Measurements from ENCODE around the gene SNED1. TPM values are rescaled to one million over a fixed set of nuclear protein-coding genes. Genes with fewer than 3 reads are reported as not detected.
A peak's percentile ranks its signal among the peaks of the same experiment; 100 is the strongest.

The SNED1 gene
- total RNA-seq, 2 experiments from 2014 or later, result 2.8 to 13.6 TPM

DNA sequence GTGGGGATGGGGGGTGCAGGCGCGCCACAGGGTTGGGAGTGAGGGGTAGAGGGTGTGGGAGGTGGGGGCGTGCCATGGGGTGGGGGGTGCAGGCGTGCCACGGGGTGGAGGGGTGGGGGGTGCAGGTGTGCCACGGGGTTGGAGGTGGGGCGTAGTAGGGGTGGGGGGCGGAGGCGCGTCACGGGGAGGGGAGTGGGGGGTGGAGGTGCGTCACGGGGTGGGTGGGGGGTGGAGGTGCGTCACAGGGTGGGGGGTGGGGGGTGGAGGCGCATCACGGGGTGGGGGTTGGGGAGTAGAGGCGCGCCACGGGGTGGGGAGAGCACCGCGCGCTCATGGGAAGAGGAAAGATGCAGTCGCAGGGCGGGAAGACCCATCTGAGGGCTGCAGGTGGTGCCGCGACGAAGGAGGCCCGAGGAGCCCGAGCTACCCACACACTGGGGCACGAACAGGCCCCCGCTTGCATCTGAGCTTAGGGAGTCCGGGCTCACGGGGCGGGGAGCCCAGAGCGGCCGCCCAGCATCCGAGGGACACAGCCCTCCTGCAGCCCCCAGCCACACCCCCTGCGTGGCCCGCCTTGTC lies 37.5 kb downstream of the SNED1 start:
- Histone ChIP-seq H3K9me3 (ENCODE audit: low read length) (no peaks in the 10 kb centered on the region), H3K4me3 (ENCODE audit: low read depth, low read length, poor library complexity, severe bottlenecking) (no peak overlapping the region), H4K20me1 (ENCODE audit: insufficient read depth, low read length) (no peaks in the 10 kb centered on the region), H3K4me1 (ENCODE audit: insufficient read depth, low read length, poor library complexity, severe bottlenecking) (peaks cover 45% of the 10 kb centered on the region), H3K79me2 (ENCODE audit: insufficient read depth, low read depth, low read length) (no peaks in the 10 kb centered on the region), H3K27ac (ENCODE audit: low read depth, low read length, poor library complexity, severe bottlenecking) (no peak overlapping the region), H2AFZ (ENCODE audit: low read length) (no peak overlapping the region), H3K9me2 (ENCODE audit: insufficient read depth, low read length) (no peaks in the 10 kb centered on the region), H3K36me3 (ENCODE audit: insufficient read depth, low read length) (no peaks in the 10 kb centered on the region), H3K4me2 (ENCODE audit: low read length) (peak overlapping the region; percentile 16; the same call in 1 of the 2 replicates)
- CTCF ChIA-PET (ENCODE audit: unreplicated experiment), result no interaction called here
- no peak for DNase-seq (ENCODE audit: low spot score)
- intact Hi-C loops (cut with micrococcal nuclease; ENCODE audit: unreplicated experiment), result no loop called here
- POLR2A ChIA-PET, result no interaction called here
- BruUV-seq (replicated peaks), result no TSS peak
- TF ChIP-seq EZH2phosphoT487 (IDR thresholded peaks at IDR 0.05; ENCODE audit: borderline replicate concordance, low read depth, low read length), result no peak
- TF ChIP-seq, protein P1, sequence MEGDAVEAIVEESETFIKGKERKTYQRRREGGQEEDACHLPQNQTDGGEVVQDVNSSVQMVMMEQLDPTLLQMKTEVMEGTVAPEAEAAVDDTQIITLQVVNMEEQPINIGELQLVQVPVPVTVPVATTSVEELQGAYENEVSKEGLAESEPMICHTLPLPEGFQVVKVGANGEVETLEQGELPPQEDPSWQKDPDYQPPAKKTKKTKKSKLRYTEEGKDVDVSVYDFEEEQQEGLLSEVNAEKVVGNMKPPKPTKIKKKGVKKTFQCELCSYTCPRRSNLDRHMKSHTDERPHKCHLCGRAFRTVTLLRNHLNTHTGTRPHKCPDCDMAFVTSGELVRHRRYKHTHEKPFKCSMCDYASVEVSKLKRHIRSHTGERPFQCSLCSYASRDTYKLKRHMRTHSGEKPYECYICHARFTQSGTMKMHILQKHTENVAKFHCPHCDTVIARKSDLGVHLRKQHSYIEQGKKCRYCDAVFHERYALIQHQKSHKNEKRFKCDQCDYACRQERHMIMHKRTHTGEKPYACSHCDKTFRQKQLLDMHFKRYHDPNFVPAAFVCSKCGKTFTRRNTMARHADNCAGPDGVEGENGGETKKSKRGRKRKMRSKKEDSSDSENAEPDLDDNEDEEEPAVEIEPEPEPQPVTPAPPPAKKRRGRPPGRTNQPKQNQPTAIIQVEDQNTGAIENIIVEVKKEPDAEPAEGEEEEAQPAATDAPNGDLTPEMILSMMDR (conservative IDR thresholded peaks at IDR 0.05; ENCODE audit: low read length), result no peak

DNA sequence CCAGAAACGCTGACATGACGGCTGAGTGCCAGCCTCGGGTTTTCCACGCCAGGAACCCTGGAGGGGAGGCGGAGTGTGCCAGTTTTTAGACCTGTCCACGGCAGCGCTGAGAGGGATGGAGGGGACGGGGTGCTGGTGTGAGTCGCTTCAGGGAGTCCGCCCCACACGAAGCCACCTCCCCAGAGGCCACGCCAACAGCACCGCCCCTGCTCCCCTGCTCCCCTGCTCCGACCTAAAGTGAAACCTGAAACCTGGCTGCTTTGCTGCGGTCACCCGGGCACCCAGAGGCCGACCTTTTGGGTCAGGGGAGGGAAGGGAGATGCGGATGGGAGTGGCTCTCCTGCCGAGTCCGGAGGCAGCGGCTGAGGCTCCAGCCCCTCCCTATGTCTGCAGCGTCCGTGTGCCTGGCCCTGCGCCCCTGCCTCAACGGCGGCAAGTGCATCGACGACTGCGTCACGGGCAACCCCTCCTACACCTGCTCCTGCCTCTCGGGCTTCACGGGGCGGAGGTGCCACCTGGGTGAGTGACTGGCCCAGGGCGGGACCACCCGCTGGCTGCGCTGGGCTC lies 38.1 kb downstream of the SNED1 start:
- Histone ChIP-seq H3K27ac (ENCODE audit: low read depth, low read length, poor library complexity, severe bottlenecking) (no peak overlapping the region), H3K36me3 (ENCODE audit: insufficient read depth, low read length) (no peaks in the 10 kb centered on the region), H3K9me3 (ENCODE audit: low read length) (no peaks in the 10 kb centered on the region), H3K4me1 (ENCODE audit: insufficient read depth, low read length, poor library complexity, severe bottlenecking) (peaks cover 51% of the 10 kb centered on the region), H2AFZ (ENCODE audit: low read length) (no peak overlapping the region), H3K4me3 (ENCODE audit: low read depth, low read length, poor library complexity, severe bottlenecking) (no peak overlapping the region), H4K20me1 (ENCODE audit: insufficient read depth, low read length) (no peaks in the 10 kb centered on the region), H3K4me2 (ENCODE audit: low read length) (peak overlapping the region; percentile 16; the same call in 1 of the 2 replicates), H3K9me2 (ENCODE audit: insufficient read depth, low read length) (no peaks in the 10 kb centered on the region), H3K79me2 (ENCODE audit: insufficient read depth, low read depth, low read length) (no peaks in the 10 kb centered on the region)
- TF ChIP-seq, protein P1 (conservative IDR thresholded peaks at IDR 0.05; ENCODE audit: low read length), result no peak
- no peak for TF ChIP-seq EZH2phosphoT487 (IDR thresholded peaks at IDR 0.05; ENCODE audit: borderline replicate concordance, low read depth, low read length)
- CTCF ChIA-PET (ENCODE audit: unreplicated experiment), result no interaction called here
- BruUV-seq (replicated peaks), result no TSS peak
- intact Hi-C loops (cut with micrococcal nuclease; ENCODE audit: unreplicated experiment), result no loop called here
- DNase-seq (ENCODE audit: low spot score), result no peak
- POLR2A ChIA-PET, result no interaction called here

DNA sequence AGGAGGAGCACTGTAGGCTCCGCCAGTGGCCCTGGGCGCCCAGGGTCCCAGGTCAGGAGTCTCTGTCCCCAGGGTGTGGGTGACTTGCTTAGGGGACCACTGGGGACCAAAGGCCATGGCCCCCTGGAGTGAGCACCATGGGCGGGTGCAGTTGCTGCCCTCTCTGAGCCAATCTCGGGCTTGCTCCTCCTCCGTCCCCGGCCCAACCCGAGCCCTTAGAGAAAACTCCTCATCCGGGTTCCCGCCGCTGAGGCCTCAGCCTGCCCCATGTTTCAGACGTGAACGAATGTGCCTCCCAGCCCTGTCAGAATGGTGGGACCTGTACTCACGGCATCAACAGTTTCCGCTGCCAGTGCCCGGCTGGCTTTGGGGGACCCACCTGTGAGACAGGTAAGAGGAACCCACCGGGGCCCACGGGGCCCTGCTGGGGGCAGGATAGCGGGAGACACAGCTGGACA lies 38.6 kb downstream of the SNED1 start:
- no TSS peak for BruUV-seq (replicated peaks)
- no peak overlapping the region for H3K27ac ChIP-seq (ENCODE audit: low read depth, low read length, poor library complexity, severe bottlenecking)
- no peaks in the 10 kb centered on the region for H3K36me3 ChIP-seq (ENCODE audit: insufficient read depth, low read length)
- CTCF ChIA-PET (ENCODE audit: unreplicated experiment), result no interaction called here
- no peaks in the 10 kb centered on the region for H4K20me1 ChIP-seq (ENCODE audit: insufficient read depth, low read length)
- peak overlapping the region; percentile 53; the same call in 1 of the 2 replicates for H3K4me2 ChIP-seq (ENCODE audit: low read length)
- no peak overlapping the region for H2AFZ ChIP-seq (ENCODE audit: low read length)
- POLR2A ChIA-PET, result no interaction called here
- peaks cover 56% of the 10 kb centered on the region for H3K4me1 ChIP-seq (ENCODE audit: insufficient read depth, low read length, poor library complexity, severe bottlenecking)
- intact Hi-C loops (cut with micrococcal nuclease; ENCODE audit: unreplicated experiment), result no loop called here
- peak overlapping the region; percentile 26 for H3K4me3 ChIP-seq (ENCODE audit: low read depth, low read length, poor library complexity, severe bottlenecking)
- TF ChIP-seq EZH2phosphoT487 (IDR thresholded peaks at IDR 0.05; ENCODE audit: borderline replicate concordance, low read depth, low read length), result no peak
- TF ChIP-seq, protein P1 (conservative IDR thresholded peaks at IDR 0.05; ENCODE audit: low read length), result no peak
- H3K9me2 ChIP-seq (ENCODE audit: insufficient read depth, low read length), result no peaks in the 10 kb centered on the region
- H3K79me2 ChIP-seq (ENCODE audit: insufficient read depth, low read depth, low read length), result no peaks in the 10 kb centered on the region
- no peak for DNase-seq (ENCODE audit: low spot score)
- H3K9me3 ChIP-seq (ENCODE audit: low read length), result no peaks in the 10 kb centered on the region

Measured in OCI-LY7 (cell line).